SK-N-SH treated with all-trans-retinoic acid at 6 μM for 48 hours (cell line): ENCODE data around the gene UBAP1.

Source experiments
- ATAC-seq: fragments of 200-7000 bp; cut with Tn5 transposase; 3 replicates; pipeline ENCODE4 v1.9.1; 2020; ENCODE audit warnings: mild to moderate bottlenecking, moderate library complexity
- BACH2 ChIP-seq: fragments of 250-450 bp; sonication (Bioruptor Pico); IDR thresholded peaks from 2 replicates; pipeline ENCODE4 v1.9.0; 2021; ENCODE audit warnings: mild to moderate bottlenecking, borderline replicate concordance
- CREB5 ChIP-seq: fragments of 250-450 bp; sonication (Bioruptor Pico); IDR thresholded peaks from 2 replicates; pipeline ENCODE4 v1.5.1; 2020; ENCODE audit warnings: low read depth, mild to moderate bottlenecking, moderate library complexity
- CSRNP3 ChIP-seq: fragments of 250-450 bp; sonication (Bioruptor Pico); IDR thresholded peaks from 2 replicates; pipeline ENCODE4 v1.5.1; 2021; ENCODE audit warnings: mild to moderate bottlenecking, moderate library complexity
- GLIS3 ChIP-seq: fragments of 250-450 bp; sonication (Bioruptor Pico); IDR thresholded peaks from 2 replicates; pipeline ENCODE4 v1.5.0; 2020; ENCODE audit warnings: mild to moderate bottlenecking, moderate library complexity
- OSR1 ChIP-seq: fragments of 250-450 bp; sonication (Bioruptor Pico); IDR thresholded peaks from 2 replicates; pipeline ENCODE4 v1.8.0; 2022; ENCODE audit warnings: moderate library complexity, mild to moderate bottlenecking, inconsistent platforms
- PATZ1 ChIP-seq: fragments of 250-450 bp; sonication (Bioruptor Pico); IDR thresholded peaks from 2 replicates; pipeline ENCODE4 v1.8.0; 2020; ENCODE audit warnings: mild to moderate bottlenecking, moderate library complexity, borderline replicate concordance
- POU6F1 ChIP-seq: fragments of 250-450 bp; sonication (Bioruptor Pico); IDR thresholded peaks from 2 replicates; pipeline ENCODE4 v1.8.0; 2021; ENCODE audit warnings: low read depth, mild to moderate bottlenecking, moderate library complexity, borderline replicate concordance
- RARB ChIP-seq: fragments of 250-450 bp; sonication (Bioruptor Pico); IDR thresholded peaks from 2 replicates; pipeline ENCODE4 v1.8.0; 2021; ENCODE audit warnings: mild to moderate bottlenecking, moderate library complexity
- SNAI2 ChIP-seq: fragments of 250-450 bp; sonication (Bioruptor Pico); IDR thresholded peaks from 2 replicates; pipeline ENCODE4 v1.5.0; 2020; ENCODE audit warnings: mild to moderate bottlenecking, moderate library complexity
- TOX ChIP-seq: fragments of 250-450 bp; sonication (Bioruptor Pico); IDR thresholded peaks from 2 replicates; pipeline ENCODE4 v1.8.0; 2021; ENCODE audit warnings: mild to moderate bottlenecking, moderate library complexity, borderline replicate concordance
- TSHZ2 ChIP-seq: fragments of 250-450 bp; sonication (Bioruptor Pico); IDR thresholded peaks from 2 replicates; pipeline ENCODE4 v1.5.0; 2020; ENCODE audit warnings: mild to moderate bottlenecking, moderate library complexity
- ZC3H10 ChIP-seq: fragments of 250-450 bp; sonication (Bioruptor Pico); IDR thresholded peaks from 2 replicates; pipeline ENCODE4 v1.5.1; 2021; ENCODE audit warnings: mild to moderate bottlenecking, moderate library complexity
- ZFP3 ChIP-seq: fragments of 250-450 bp; sonication (Bioruptor Pico); IDR thresholded peaks from 2 replicates; pipeline ENCODE4 v1.5.0; 2020; ENCODE audit warnings: mild to moderate bottlenecking, moderate library complexity
- ZFP30 ChIP-seq: fragments of 450-650 bp; formaldehyde crosslinking; IDR thresholded peaks from 2 replicates; pipeline ENCODE4 v1.5.0; 2022; ENCODE audit warnings: mild to moderate bottlenecking, moderate library complexity
- ZNF565 ChIP-seq: fragments of 450-650 bp; formaldehyde crosslinking; conservative IDR thresholded peaks from 2 replicates; pipeline ENCODE4 v1.5.0; 2020; ENCODE audit warnings: low read depth, mild to moderate bottlenecking, moderate library complexity
- ZNF70 ChIP-seq: fragments of 450-650 bp; formaldehyde crosslinking; IDR thresholded peaks from 2 replicates; pipeline ENCODE4 v1.5.0; 2020; ENCODE audit warnings: mild to moderate bottlenecking, moderate library complexity
- ZNF8 ChIP-seq: fragments of 450-650 bp; formaldehyde crosslinking; IDR thresholded peaks from 2 replicates; pipeline ENCODE4 v1.5.0; 2020; ENCODE audit warnings: mild to moderate bottlenecking, moderate library complexity

UBAP1 gene

GRCh38 chr9:34259315-34259714, 80.5 kb downstream of the UBAP1 start:
- TF ChIP-seq SNAI2, result no peak
- no peak for TF ChIP-seq ZNF565 (CRISPR knock-in tag)
- no peak for TF ChIP-seq CSRNP3 (CRISPR knock-in tag)
- no peak for TF ChIP-seq RARB (CRISPR knock-in tag)
- TF ChIP-seq CREB5 (CRISPR knock-in tag), result no peak
- no peak for TF ChIP-seq BACH2 (CRISPR knock-in tag)
- TF ChIP-seq OSR1 (CRISPR knock-in tag), result no peak
- no peak for TF ChIP-seq GLIS3 (CRISPR knock-in tag)
- TF ChIP-seq ZC3H10 (CRISPR knock-in tag), result no peak
- no peak for TF ChIP-seq TSHZ2 (CRISPR knock-in tag)
- no peak for TF ChIP-seq ZNF8
- no peak for TF ChIP-seq POU6F1 (CRISPR knock-in tag)
- no peak for TF ChIP-seq ZFP3 (CRISPR knock-in tag)
- no peak for ATAC-seq

- ATAC-seq, result no peak
- TF ChIP-seq ZNF565 (CRISPR knock-in tag) (no peak), TOX (CRISPR knock-in tag) (no peak), ZFP3 (CRISPR knock-in tag) (no peak), OSR1 (CRISPR knock-in tag) (no peak), POU6F1 (CRISPR knock-in tag) (no peak), ZNF70 (CRISPR knock-in tag) (no peak), GLIS3 (CRISPR knock-in tag) (no peak), PATZ1 (no peak)
Measured at GRCh38 chr9:34262971-34263370, 84.1 kb downstream of the UBAP1 start.

- ATAC-seq, result no peak
- TF ChIP-seq OSR1 (CRISPR knock-in tag), result no peak
- no peak for TF ChIP-seq ZFP3 (CRISPR knock-in tag)
- TF ChIP-seq POU6F1 (CRISPR knock-in tag), result no peak
- TF ChIP-seq CREB5 (CRISPR knock-in tag), result no peak
- TF ChIP-seq GLIS3 (CRISPR knock-in tag), result no peak
- TF ChIP-seq ZFP30, result no peak
Measured at GRCh38 chr9:34267660-34268059, 88.8 kb downstream of the UBAP1 start.
